Measurements from ENCODE around the gene COL8A2. TPM values are rescaled to one million over a fixed set of nuclear protein-coding genes. Genes with fewer than 3 reads are reported as not detected.

The COL8A2 gene
- total RNA-seq, 2 donors from 2014 or later, result 41.6 to 126 TPM

- TF ChIP-seq, protein P1, sequence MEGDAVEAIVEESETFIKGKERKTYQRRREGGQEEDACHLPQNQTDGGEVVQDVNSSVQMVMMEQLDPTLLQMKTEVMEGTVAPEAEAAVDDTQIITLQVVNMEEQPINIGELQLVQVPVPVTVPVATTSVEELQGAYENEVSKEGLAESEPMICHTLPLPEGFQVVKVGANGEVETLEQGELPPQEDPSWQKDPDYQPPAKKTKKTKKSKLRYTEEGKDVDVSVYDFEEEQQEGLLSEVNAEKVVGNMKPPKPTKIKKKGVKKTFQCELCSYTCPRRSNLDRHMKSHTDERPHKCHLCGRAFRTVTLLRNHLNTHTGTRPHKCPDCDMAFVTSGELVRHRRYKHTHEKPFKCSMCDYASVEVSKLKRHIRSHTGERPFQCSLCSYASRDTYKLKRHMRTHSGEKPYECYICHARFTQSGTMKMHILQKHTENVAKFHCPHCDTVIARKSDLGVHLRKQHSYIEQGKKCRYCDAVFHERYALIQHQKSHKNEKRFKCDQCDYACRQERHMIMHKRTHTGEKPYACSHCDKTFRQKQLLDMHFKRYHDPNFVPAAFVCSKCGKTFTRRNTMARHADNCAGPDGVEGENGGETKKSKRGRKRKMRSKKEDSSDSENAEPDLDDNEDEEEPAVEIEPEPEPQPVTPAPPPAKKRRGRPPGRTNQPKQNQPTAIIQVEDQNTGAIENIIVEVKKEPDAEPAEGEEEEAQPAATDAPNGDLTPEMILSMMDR (IDR thresholded peaks at IDR 0.05), result no peak
- DNase-seq (ENCODE audit: low spot score), result no peak
- Histone ChIP-seq H3K36me3 (no peaks in the 10 kb centered on the region), H3K4me3 (peak overlapping the region; percentile 86), H3K4me1 (ENCODE audit: control insufficient read depth in 1 of 2, low read depth in 2 of 2) (peaks cover 17 to 33% of the 10 kb centered on the region in 2 donors), H3K27me3 (replicated peaks; ENCODE audit: insufficient read depth) (no peaks in the 10 kb centered on the region), H3K27ac (peak overlapping the region; percentile 51 to 76), H3K9me3 (no peaks in the 10 kb centered on the region)
- no peak for ATAC-seq (ENCODE audit: insufficient number of reproducible peaks, low FRiP score, low read depth)
Measured at GRCh38 chr1:36124404-36125128, 456 bp downstream of the COL8A2 start.

GRCh38 chr1:36123356-36123755 lies 1.7 kb downstream of the COL8A2 start:
- ATAC-seq (ENCODE audit: insufficient number of reproducible peaks, low FRiP score, low read depth), result no peak

GRCh38 chr1:36122062-36123030 lies 2.7 kb downstream of the COL8A2 start:
- Histone ChIP-seq H3K4me1 (ENCODE audit: control insufficient read depth in 1 of 2, low read depth in 2 of 2) (peaks cover 21 to 55% of the 10 kb centered on the region in 2 donors), H3K4me3 (no peak overlapping the region), H3K36me3 (no peaks in the 10 kb centered on the region), H3K9me3 (no peaks in the 10 kb centered on the region), H3K27me3 (replicated peaks; ENCODE audit: insufficient read depth) (no peaks in the 10 kb centered on the region), H3K27ac (no peak overlapping the region)
- no peak for ATAC-seq (ENCODE audit: insufficient number of reproducible peaks, low FRiP score, low read depth)
- DNase-seq (ENCODE audit: low spot score), result no peak
- TF ChIP-seq, protein P1 (IDR thresholded peaks at IDR 0.05), result no peak

More at GRCh38 chr1:36123356-36123755, 1.7 kb downstream of the COL8A2 start:
- no peak for DNase-seq (ENCODE audit: low spot score)
- Histone ChIP-seq H3K27me3 (replicated peaks; ENCODE audit: insufficient read depth) (no peaks in the 10 kb centered on the region), H3K27ac (peak overlapping the region in 1 of 2 donors; percentile 45), H3K36me3 (no peaks in the 10 kb centered on the region), H3K4me1 (ENCODE audit: control insufficient read depth in 1 of 2, low read depth in 2 of 2) (peaks cover 21 to 45% of the 10 kb centered on the region in 2 donors), H3K4me3 (peak overlapping the region; percentile 34), H3K9me3 (no peaks in the 10 kb centered on the region)
- TF ChIP-seq, protein P1 (IDR thresholded peaks at IDR 0.05), result no peak

DNA sequence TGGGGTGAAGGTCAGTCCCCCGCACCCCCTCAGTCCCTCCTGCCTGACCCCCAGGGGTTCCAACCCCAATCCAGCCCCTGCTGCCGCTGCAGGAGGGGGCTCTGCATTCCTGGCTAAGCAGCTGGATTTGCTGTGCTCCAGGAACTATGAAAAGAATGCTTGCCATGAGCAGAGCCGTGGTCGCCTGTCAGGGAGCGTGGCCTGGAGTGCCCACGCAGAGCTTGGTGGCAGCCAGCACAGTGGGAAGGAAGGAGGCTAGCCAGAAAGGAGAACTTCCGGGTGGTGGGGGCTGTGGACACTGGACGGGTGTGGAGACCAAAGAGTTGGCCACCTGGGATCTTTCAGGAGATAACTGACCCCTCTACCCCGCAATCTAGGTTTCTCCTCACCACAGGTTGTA lies 5.6 kb downstream of the COL8A2 start:
- Histone ChIP-seq H3K36me3 (no peaks in the 10 kb centered on the region), H3K27me3 (replicated peaks; ENCODE audit: insufficient read depth) (no peaks in the 10 kb centered on the region), H3K4me1 (ENCODE audit: control insufficient read depth in 1 of 2, low read depth in 2 of 2) (peaks cover 30 to 72% of the 10 kb centered on the region in 2 donors), H3K9me3 (no peaks in the 10 kb centered on the region), H3K27ac (peak overlapping the region; percentile 69 to 90), H3K4me3 (peak overlapping the region; percentile 5)
- DNase-seq (ENCODE audit: low spot score) (no peak), ATAC-seq (ENCODE audit: insufficient number of reproducible peaks, low FRiP score, low read depth) (no peak)
- TF ChIP-seq, protein P1 (IDR thresholded peaks at IDR 0.05), result no peak
